CD4-positive, alpha-beta T cell treated with Interleukin-4 for 1 hour (primary cell): ENCODE results near the gene CNKSR3.
"Not testable (repeated sequence)": the region's sequence is repeated elsewhere in the genome, so short reads cannot be mapped to it uniquely, and the experiment has no call there.

Experiments used
- DNase-seq, 2 donors: peaks; one replicate each; pipeline ENCODE4 v3.0.0-alpha.2; 2020 to 2022

The CNKSR3 gene

GRCh38 chr6:154526996-154527395, 16.5 kb upstream of the CNKSR3 start:
- no peak for DNase-seq

DNA sequence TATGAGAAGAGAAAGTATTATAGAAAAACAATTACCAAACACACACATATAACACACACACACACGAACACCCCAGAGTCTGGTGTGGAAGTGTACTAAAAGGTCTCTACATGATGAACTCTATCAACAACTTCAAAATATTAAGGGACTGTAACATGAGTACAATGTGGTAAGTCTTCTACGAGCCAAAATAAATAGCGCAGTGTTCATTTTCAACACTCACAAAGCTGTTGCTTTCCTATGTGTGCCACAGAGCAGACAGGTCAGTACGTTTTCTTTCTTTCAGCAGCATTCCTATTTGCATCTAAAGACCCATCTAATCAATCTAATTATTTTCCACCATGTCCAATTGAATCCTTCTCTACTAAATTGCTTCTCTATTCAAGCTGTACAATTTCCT, 12.1 kb upstream of the CNKSR3 start:
- DNase-seq, result no peak

DNA sequence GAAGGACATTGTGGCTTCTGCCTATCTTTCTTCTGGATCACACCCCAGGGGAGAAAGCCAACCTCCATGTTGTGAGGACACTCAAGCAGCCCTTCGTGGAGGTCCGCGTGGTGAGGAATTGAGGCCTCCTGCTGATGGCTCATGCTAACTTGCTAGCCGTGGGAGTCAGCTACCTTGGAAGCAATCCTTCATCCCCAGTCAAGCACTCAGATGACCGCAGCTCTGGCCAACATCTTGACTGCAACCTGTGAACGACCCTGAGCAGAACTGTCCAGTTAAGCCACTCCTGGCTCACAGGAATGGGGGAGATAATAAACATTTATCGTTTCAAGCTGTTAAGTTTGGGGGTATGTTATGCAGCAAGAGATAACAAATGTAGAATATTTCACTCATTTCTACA, 10.9 kb upstream of the CNKSR3 start:
- DNase-seq, result no peak

DNA sequence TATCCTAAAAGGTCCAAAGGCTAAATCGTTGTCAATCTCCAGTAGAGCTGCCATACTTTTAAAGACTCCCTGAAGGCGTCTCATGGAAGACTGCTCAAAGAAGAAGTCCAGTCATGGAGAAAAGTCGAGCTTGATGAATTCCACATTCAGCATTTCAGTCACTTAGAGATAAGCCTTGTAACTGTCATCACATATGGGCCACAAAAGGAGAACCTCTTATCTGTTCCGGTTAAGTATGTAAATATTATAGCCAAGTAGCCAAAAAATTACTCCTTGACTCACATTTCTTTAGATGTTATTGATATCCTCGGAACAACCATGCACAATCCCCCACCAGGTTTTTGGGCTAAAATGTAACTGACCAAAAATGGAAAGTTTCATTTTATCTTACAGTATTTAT, 9.8 kb upstream of the CNKSR3 start:
- DNase-seq, result no peak

DNA sequence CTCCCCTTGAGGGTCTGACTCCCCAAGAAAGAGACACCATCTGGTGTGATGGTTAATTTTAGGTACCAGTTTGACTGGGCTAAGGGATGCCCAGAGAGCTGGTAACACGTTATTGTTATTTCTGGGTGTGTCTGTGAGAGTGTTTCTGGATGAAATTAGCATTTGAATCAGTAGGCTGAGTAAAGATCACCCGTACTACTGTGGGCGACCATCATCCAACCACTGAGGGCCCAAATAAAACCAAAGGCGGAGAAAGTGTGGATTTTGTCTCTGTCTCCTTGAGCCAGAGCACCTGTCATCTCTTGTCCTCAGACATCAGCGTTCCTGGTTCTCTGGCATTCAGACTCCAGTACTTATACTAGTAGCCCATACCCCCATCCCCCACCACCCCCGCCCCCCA, 7.9 kb upstream of the CNKSR3 start:
- no peak for DNase-seq

GRCh38 chr6:154516276-154516675, 5.8 kb upstream of the CNKSR3 start:
- DNase-seq, result no peak

DNA sequence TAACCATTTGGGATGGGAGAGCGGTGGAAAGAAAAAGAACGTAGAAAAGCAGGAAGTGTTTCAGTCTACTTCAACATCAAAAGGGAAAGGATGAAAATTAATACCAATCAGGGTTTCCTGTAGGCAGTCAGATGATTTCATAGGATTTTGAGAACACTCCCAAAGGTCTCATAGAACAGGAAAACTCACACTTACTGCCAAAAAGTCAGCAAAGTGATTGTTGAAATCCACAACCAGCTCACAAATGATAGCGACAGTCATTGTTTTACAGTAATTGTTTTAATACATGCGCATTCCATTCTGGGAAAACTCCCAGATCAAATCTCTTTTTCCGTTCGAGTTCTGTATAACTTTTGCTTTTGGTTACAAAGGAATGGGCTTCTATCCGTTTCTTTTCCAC, 5.3 kb upstream of the CNKSR3 start:
- no peak for DNase-seq

DNA sequence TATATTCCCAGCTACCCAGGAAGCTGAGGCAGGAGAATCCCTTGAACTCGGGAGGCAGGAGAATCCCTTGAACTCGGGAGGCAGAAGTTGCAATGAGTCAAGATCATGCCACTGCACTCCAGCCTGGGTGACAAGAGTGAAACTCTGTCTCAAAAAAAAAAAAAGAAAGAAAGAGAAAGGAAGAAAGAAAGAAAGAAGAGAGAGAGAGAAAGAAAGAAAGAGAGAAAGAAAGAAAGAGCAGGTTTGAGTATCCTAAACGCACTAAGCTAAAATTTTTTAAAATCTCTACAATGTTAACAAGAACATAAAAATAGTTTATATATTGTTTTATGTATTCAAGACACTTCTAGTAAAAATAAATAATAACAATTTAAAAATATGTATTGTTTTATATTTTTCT, 4.6 kb upstream of the CNKSR3 start:
- not testable (repeated sequence) for DNase-seq

DNA sequence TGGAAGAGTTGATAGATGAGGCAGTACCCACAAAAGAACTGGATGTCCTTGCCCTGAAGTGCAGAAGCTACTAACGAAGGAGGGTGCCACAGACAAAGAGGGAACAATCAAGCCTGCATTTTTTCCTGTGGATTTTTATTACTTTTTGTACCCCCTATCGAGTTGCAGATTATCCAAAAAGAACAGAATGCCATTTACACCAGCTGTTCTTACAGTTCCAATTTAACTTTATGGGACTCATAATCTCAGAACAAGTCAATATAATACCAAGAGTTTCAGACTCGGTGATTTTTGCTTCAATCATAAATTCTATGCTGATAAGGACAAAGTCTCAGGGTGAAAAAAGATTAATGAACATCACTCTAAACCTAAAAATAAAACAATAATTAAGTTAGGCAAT, 4.0 kb upstream of the CNKSR3 start:
- no peak for DNase-seq

DNA sequence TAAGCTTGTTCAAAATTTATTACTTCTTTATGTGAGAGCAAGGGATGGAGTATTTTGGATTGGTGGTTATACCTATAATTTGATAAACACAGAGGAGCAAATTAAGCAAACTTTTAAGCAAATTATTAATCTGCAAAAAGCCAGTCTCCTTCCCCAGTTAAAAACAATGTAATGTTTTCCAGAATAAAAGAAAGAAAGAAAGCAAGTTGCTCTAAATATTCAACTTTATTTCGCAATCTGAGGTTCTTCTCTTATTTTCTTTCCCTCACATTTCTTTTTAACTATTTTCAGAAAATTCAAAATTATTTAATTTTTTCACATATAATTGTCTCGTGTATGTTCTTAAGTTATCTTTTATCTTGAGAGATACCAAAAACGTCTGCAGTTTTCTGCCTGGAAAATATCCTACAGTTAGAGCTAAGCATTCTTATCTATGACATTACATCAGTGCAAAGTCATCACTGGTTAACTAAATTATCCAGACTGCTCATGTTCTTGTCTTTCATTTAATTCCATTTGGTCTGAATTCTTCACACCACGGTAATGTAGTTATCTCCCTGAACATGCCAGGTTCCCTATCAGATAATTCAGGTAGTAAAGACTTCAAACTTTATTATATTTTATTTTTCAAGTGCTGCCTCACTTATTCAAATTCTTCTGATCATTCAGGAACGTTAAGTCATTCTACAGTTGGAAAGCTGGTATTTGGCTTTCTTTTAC, 3.3 kb upstream of the CNKSR3 start:
- no peak for DNase-seq

GRCh38 chr6:154512201-154512600, 1.7 kb upstream of the CNKSR3 start:
- no peak for DNase-seq

GRCh38 chr6:154511791-154512190, 1.3 kb upstream of the CNKSR3 start:
- DNase-seq, result no peak

DNA sequence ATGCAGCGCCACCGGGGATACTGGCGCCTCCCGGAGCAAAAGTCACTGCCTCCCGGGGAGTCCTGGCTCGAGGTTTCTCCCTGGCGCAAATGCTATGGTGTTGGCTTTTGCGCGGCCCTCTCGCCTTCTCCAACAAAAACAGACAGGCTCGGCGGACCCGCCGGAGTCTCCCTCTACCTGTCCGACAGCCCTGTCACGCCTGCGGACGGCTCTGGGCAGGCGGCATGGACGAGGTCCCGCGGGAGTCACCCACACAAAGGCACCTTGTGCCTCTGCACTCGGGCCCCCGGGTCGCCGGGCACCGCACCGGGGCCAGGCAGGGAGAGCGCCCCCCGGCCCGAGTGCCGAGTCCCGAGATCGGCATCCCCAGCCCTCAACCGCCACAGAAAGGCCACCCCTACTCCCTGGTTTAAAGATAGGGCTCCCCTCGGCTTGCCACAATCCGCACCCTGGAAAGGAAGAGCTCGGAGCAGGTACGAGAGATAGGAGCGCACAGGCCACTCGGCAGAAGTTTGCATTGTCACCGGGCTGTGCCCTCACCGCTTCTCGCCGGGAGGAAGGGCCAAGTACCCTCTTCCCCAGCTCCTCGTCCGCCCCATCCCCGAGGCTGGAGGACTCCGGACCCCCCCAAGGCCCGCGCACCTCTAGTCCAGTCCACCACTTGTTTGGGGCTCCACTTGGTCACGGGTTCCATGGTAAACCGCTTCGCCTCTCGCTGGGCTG, 903 bp downstream of the CNKSR3 start:
- DNase-seq, result no peak

DNA sequence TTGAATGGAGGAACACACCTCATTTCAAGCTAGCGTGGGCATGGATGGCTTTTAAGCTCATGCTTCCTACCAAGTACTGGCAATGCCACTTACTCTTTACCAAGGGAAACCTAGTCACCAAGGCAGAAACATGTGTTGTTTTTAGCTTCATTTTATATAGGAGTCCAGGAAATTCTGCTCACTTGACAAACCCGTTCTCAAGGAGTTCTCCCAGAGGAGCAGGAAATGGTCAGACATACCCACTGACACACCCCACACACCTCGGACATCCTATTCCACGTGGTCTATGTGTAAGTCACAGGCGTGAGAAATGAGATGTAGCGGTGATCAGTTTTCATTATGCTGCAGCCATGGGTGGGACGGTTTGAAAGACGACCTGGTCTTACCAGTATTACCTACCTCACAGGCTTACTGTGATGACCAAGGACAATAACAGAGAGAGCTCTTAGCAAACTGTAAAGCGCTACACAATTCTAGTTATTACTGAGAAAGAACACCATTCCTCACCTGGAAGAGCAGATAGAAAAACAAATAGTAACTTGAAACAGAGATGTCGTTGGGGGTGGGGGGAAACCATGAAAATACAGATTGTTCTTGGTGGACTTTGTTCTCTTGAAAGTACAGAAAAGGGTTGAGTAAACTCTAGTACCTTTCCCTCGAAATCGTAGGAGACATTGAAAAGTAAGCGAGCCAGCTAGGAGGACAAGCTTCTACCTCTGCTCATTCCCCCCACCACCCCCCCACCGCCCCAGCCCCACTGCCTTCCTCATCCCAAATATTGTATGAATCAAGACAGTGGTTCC, 1.7 kb downstream of the CNKSR3 start:
- DNase-seq, result no peak

- no peak for DNase-seq
Observed at GRCh38 chr6:154506991-154507898, 3.2 kb downstream of the CNKSR3 start.

- DNase-seq, result no peak
Observed at GRCh38 chr6:154506582-154506981, 3.9 kb downstream of the CNKSR3 start.

- DNase-seq, result no peak
Observed at GRCh38 chr6:154506108-154506507, 4.4 kb downstream of the CNKSR3 start.

GRCh38 chr6:154504865-154505449, 5.5 kb downstream of the CNKSR3 start:
- no peak for DNase-seq

DNA sequence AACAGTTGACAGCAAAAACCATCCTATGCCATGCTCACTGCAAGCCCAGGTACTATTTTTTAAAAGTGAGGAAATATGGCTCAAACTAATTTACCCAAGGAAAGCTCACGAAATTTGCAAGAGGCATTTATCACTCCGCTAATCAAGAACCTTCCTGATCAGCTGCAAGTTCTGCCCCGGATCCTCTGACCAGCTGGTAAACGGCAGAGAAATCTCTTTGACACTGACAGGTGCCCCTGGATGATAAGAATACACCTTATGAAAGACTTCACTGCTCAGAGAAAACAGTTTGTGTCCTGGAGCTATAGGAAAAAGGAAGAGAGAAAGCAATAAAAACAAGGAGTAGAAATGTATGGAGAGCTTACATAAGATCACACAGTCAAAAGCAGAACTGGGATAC, 6.4 kb downstream of the CNKSR3 start:
- no peak for DNase-seq

- DNase-seq, result no peak
Observed at GRCh38 chr6:154503658-154504057, 6.8 kb downstream of the CNKSR3 start.

- no peak for DNase-seq
Observed at GRCh38 chr6:154502553-154502952, 7.9 kb downstream of the CNKSR3 start.

DNA sequence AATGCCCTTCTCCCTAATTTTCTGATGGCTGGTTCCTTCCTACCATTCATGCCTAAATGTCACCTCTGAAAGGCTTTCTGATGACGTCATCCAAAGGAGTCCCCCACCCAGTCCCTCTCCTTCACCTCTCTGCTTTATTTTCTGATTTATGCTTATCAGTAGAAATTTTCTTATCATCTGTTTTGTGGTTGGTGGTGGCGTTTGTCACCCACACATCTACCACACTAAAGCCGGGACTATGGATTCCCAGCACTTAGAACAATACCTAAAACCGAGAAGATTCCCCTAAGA, 9.0 kb downstream of the CNKSR3 start:
- no peak for DNase-seq
